IMR-90 (cell line): ENCODE data around the gene OTOGL. TPM values are rescaled to one million over a fixed set of nuclear protein-coding genes. Genes with fewer than 3 reads are reported as not detected.

Source experiments
- ATAC-seq: fragments of 200-7000 bp; cut with Tn5 transposase; 2 replicates; pipeline ENCODE4 v1.9.1; 2020; ENCODE audit warnings: low read depth, mild to moderate bottlenecking, moderate library complexity
- BruUV-seq: library from RNA; stranded (reverse); fragments of 400-500 nt; replicated peaks from 2 replicates; lab custom pipeline; 2021; lab: Mats Ljungman, UMichigan
- CTCF ChIA-PET: fragments of 300-600 bp; formaldehyde crosslinking; extraction: SDS; loops from one replicate; lab custom pipeline; 2021; ENCODE audit warnings: antibody characterized with exemption; lab: Yijun Ruan, JAX
- POLR2A ChIA-PET: fragments of 300-600 bp; sonication (Branson Sonifier 250); formaldehyde crosslinking; loops from one replicate; lab custom pipeline; 2022; ENCODE audit warnings: antibody characterized with exemption; ENCODE audit not compliant: unreplicated experiment; lab: Charles Lee
- DNase-seq: peaks from one replicate; pipeline ENCODE4 v3.0.0; 2013
- H2AFZ ChIP-seq: replicated peaks from 2 replicates; pipeline ENCODE3; 2013; ENCODE audit warnings: low read length, mild to moderate bottlenecking; ENCODE audit not compliant: poor library complexity
- H2AK5ac ChIP-seq: 2 replicates; pipeline ENCODE4 v1.6.1; 2013; ENCODE audit warnings: low read depth, low read length, inconsistent platforms
- H2AK9ac ChIP-seq: replicated peaks from 2 replicates; pipeline ENCODE3; 2013; ENCODE audit warnings: mild to moderate bottlenecking, low read depth, low read length, moderate library complexity; ENCODE audit not compliant: poor library complexity
- H2BK120ac ChIP-seq: 2 replicates; pipeline ENCODE4 v1.6.1; 2013; ENCODE audit warnings: low read depth, low read length, inconsistent platforms
- H2BK15ac ChIP-seq: 3 replicates; pipeline ENCODE4 v1.6.1; 2013; ENCODE audit warnings: low read depth, low read length, inconsistent platforms
- H2BK20ac ChIP-seq: 2 replicates; pipeline ENCODE4 v1.6.1; 2013; ENCODE audit warnings: low read depth, mild to moderate bottlenecking, inconsistent platforms, low read length, moderate library complexity
- H2BK5ac ChIP-seq: 2 replicates; pipeline ENCODE4 v1.6.1; 2013; ENCODE audit warnings: mild to moderate bottlenecking, low read depth, low read length, inconsistent platforms; ENCODE audit not compliant: poor library complexity, severe bottlenecking
- H3K14ac ChIP-seq: replicated peaks from 2 replicates; pipeline ENCODE4 v1.6.1; 2013; ENCODE audit warnings: low read depth, low read length, inconsistent platforms
- H3K18ac ChIP-seq: 2 replicates; pipeline ENCODE4 v1.6.1; 2013; ENCODE audit warnings: low read depth, low read length, control low read depth
- H3K23ac ChIP-seq: 2 replicates; pipeline ENCODE4 v1.6.1; 2013; ENCODE audit warnings: low read depth, low read length, inconsistent platforms
- H3K27ac ChIP-seq: 2 replicates; pipeline ENCODE4 v1.5.1; 2013; ENCODE audit warnings: mild to moderate bottlenecking, control low read depth, low read length; ENCODE audit not compliant: insufficient read depth
- H3K27me3 ChIP-seq: 2 replicates; pipeline ENCODE4 v1.6.1; 2013; ENCODE audit warnings: low read length; ENCODE audit not compliant: control insufficient read depth, insufficient read depth
- H3K36me3 ChIP-seq: 2 replicates; pipeline ENCODE4 v1.6.1; 2013; ENCODE audit warnings: low read length, mixed read lengths; ENCODE audit not compliant: control insufficient read depth, insufficient read depth
- H3K4ac ChIP-seq: 2 replicates; pipeline ENCODE4 v1.6.1; 2013; ENCODE audit warnings: low read depth, low read length, inconsistent platforms
- H3K4me1 ChIP-seq: 2 replicates; pipeline ENCODE4 v1.6.1; 2013; ENCODE audit warnings: low read length, mixed read lengths; ENCODE audit not compliant: control insufficient read depth, insufficient read depth
- H3K4me2 ChIP-seq: 2 replicates; pipeline ENCODE4 v1.6.1; 2013; ENCODE audit warnings: low read depth, mild to moderate bottlenecking, control low read depth, low read length, moderate library complexity
- H3K4me3 ChIP-seq: 2 replicates; pipeline ENCODE4 v1.5.1; 2013; ENCODE audit warnings: low read depth, mild to moderate bottlenecking, control low read depth, low read length, moderate library complexity; ENCODE audit not compliant: insufficient read depth
- H3K56ac ChIP-seq: 2 replicates; pipeline ENCODE4 v1.6.1; 2013; ENCODE audit warnings: low read length, inconsistent platforms; ENCODE audit not compliant: insufficient read depth; ENCODE audit errors: extremely low read depth
- H3K79me1 ChIP-seq, 2 experiments: 2 replicates each; pipeline ENCODE4 v1.6.1; 2013; ENCODE audit warnings: low read length in 2 of 2, inconsistent platforms in 1 of 2, low read depth in 1 of 2
- H3K9ac ChIP-seq: 2 replicates; pipeline ENCODE4 v1.6.1; 2013; ENCODE audit warnings: low read depth, low read length, control low read depth
- H3K9me1 ChIP-seq: 2 replicates; pipeline ENCODE4 v1.6.1; 2013; ENCODE audit warnings: low read length, inconsistent platforms; ENCODE audit not compliant: insufficient read depth
- H3K9me3 ChIP-seq: 2 replicates; pipeline ENCODE4 v1.6.1; 2013; ENCODE audit warnings: low read length; ENCODE audit not compliant: control insufficient read depth, insufficient read depth
- H4K20me1 ChIP-seq: 2 replicates; pipeline ENCODE4 v1.6.1; 2013; ENCODE audit warnings: low read length, inconsistent platforms; ENCODE audit not compliant: insufficient read depth
- H4K5ac ChIP-seq: 2 replicates; pipeline ENCODE4 v1.6.1; 2013; ENCODE audit warnings: mild to moderate bottlenecking, low read depth, low read length, control low read depth
- H4K8ac ChIP-seq, 2 experiments: 2 replicates each; pipeline ENCODE4 v1.6.1; 2013; ENCODE audit warnings: low read depth in 2 of 2, low read length in 2 of 2, control low read depth in 1 of 2, inconsistent platforms in 1 of 2
- H4K91ac ChIP-seq: 2 replicates; pipeline ENCODE4 v1.6.1; 2013; ENCODE audit warnings: low read depth, low read length, inconsistent platforms; ENCODE audit not compliant: insufficient read depth
- CEBPB ChIP-seq: IDR thresholded peaks from 2 replicates; pipeline ENCODE4 v1.6.1; 2012; ENCODE audit warnings: low read depth, low read length, improper control_type of control experiment
- CHD1 ChIP-seq: IDR thresholded peaks from 2 replicates; pipeline ENCODE4 v1.6.1; 2012; ENCODE audit warnings: low read depth, low read length, improper control_type of control experiment
- FOS ChIP-seq: fragments of 150-350 bp; IDR thresholded peaks from 2 replicates; pipeline ENCODE4 v1.6.1; 2016; ENCODE audit warnings: low read depth, low read length
- MAFK ChIP-seq: IDR thresholded peaks from 2 replicates; pipeline ENCODE4 v1.6.1; 2012; ENCODE audit warnings: low read depth, low read length, improper control_type of control experiment
- MAZ ChIP-seq: IDR thresholded peaks from 2 replicates; pipeline ENCODE4 v1.6.1; 2012; ENCODE audit warnings: low read depth, mild to moderate bottlenecking, low read length, improper control_type of control experiment, moderate library complexity, borderline replicate concordance
- MXI1 ChIP-seq: IDR thresholded peaks from 2 replicates; pipeline ENCODE4 v1.6.1; 2012; ENCODE audit warnings: low read depth, mild to moderate bottlenecking, low read length, moderate library complexity, borderline replicate concordance
- NFE2L2 ChIP-seq: fragments of 150-350 bp; IDR thresholded peaks from 2 replicates; pipeline ENCODE4 v1.6.1; 2016; ENCODE audit warnings: low read depth, mild to moderate bottlenecking, low read length
- RAD21 ChIP-seq: IDR thresholded peaks from 2 replicates; pipeline ENCODE4 v1.6.1; 2012; ENCODE audit warnings: low read length, improper control_type of control experiment
- RFX5 ChIP-seq: IDR thresholded peaks from 2 replicates; pipeline ENCODE4 v1.8.0; 2012; ENCODE audit warnings: low read depth, mild to moderate bottlenecking, low read length, moderate library complexity
- SMC3 ChIP-seq: fragments of 150-350 bp; IDR thresholded peaks from 2 replicates; pipeline ENCODE4 v1.6.1; 2016; ENCODE audit warnings: low read depth, mild to moderate bottlenecking, antibody characterized with exemption, low read length, moderate library complexity
- dilution Hi-C: fragments of 300-500 bp; cut with HindIII; formaldehyde crosslinking; loops from one replicate; pipeline ENCODE4 v1.14.3; 2018; ENCODE audit warnings: low sequenced_read_pairs; ENCODE audit not compliant: unreplicated experiment
- in situ Hi-C: fragments of 300-500 bp; cut with MboI; formaldehyde crosslinking; loops from 3 replicates; pipeline ENCODE4 v1.14.3; 2019; ENCODE audit warnings: low sequenced_read_pairs, inconsistent platforms, mixed read lengths
- intact Hi-C: fragments of 100-400 bp; cut with micrococcal nuclease; formaldehyde crosslinking; loops from 2 replicates; pipeline ENCODE4 v1.10.0; 2022
- polyA plus RNA-seq, 3 experiments: library from polyadenylated mRNA; depleted of rRNA; stranded (reverse); fragments of >200 nt; gene quantifications; 2 replicates each; pipeline ENCODE4 v1.2.3, GENCODE V29; 2012; ENCODE audit warnings: low replicate concordance in 1 of 3
- total RNA-seq: library from RNA; depleted of rRNA; stranded (reverse); fragments of >200 nt; gene quantifications from 2 replicates; pipeline ENCODE4 v1.2.3, GENCODE V29; 2012
- TF ChIP-seq, protein P1 (sequence below): fragments of 150-350 bp; IDR thresholded peaks from 2 replicates; pipeline ENCODE4 v1.6.1; 2016; ENCODE audit warnings: low read depth, mild to moderate bottlenecking, low read length, moderate library complexity, borderline replicate concordance

The OTOGL gene
- total and polyA plus RNA-seq, 2 of the 4 experiments (the other 2 are of a cell fraction): 0.10 to 0.18 TPM

DNA sequence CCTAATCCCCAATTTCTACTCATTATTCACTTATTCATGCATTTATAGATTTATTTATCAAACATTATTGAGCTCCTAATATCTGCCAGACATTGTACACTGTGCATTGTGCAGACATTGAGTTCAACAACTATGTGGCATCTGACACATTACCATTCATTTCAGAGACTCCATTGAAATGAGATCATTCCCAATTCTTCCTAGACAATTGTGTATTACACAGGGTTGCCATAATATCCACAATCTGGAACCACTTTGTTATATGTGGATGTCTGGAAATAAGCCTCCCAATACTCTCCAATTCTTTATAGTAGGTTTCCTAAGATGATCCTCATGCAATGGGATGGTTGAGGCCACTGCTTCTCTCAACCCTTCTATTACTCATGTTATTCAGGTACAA lies 165.0 kb downstream of the OTOGL start:
- no peak overlapping the region for H3K4me3 ChIP-seq
- POLR2A ChIA-PET: no interaction called here

More for the DNA sequence above, 165.0 kb downstream of the OTOGL start:
- Histone ChIP-seq H3K9me1 (no peaks in the 10 kb centered on the region), H3K36me3 (no peaks in the 10 kb centered on the region), H3K9ac (no peak overlapping the region), H2AK9ac (no peak overlapping the region), H3K4me2 (no peak overlapping the region), H3K14ac (no peak overlapping the region), H4K91ac (no peak overlapping the region), H3K56ac (no peak overlapping the region), H4K5ac (no peak overlapping the region), H2AK5ac (no peak overlapping the region), H2AFZ (no peak overlapping the region), H2BK20ac (no peak overlapping the region), H4K8ac (no peak overlapping the region), H3K9me3 (no peaks in the 10 kb centered on the region), H3K27me3 (no peaks in the 10 kb centered on the region), H4K20me1 (no peaks in the 10 kb centered on the region), H2BK120ac (no peak overlapping the region), H2BK5ac (no peak overlapping the region), H3K23ac (no peak overlapping the region), H3K4ac (no peak overlapping the region), H3K79me1 (no peaks in the 10 kb centered on the region), H3K4me1 (peaks cover 5% of the 10 kb centered on the region), H2BK15ac (no peak overlapping the region), H3K18ac (no peak overlapping the region), H3K27ac (no peak overlapping the region)
- TF ChIP-seq CHD1: no peak
- TF ChIP-seq RAD21: no peak
- TF ChIP-seq, protein P1, sequence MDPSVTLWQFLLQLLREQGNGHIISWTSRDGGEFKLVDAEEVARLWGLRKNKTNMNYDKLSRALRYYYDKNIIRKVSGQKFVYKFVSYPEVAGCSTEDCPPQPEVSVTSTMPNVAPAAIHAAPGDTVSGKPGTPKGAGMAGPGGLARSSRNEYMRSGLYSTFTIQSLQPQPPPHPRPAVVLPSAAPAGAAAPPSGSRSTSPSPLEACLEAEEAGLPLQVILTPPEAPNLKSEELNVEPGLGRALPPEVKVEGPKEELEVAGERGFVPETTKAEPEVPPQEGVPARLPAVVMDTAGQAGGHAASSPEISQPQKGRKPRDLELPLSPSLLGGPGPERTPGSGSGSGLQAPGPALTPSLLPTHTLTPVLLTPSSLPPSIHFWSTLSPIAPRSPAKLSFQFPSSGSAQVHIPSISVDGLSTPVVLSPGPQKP: no peak
- no peak for TF ChIP-seq FOS
- TF ChIP-seq MAZ: no peak
- TF ChIP-seq NFE2L2: no peak
- TF ChIP-seq SMC3: no peak
- TF ChIP-seq RFX5: no peak
- no peak for TF ChIP-seq CEBPB
- no peak for TF ChIP-seq MAFK
- TF ChIP-seq MXI1: no peak
- dilution Hi-C loops: no loop called here
- in situ Hi-C loops: loop anchor here (10.0 kb wide), 1 partner anchor 860 kb away; no protein-coding TSS in a partner anchor
- intact Hi-C loops: loop anchor here (2.0 to 5.0 kb wide), 2 partner anchors 37 to 60 kb away; no protein-coding TSS in a partner anchor
- CTCF ChIA-PET: interaction anchor here (0.5 kb wide), 1 partner anchor 180 kb away, joined by 6 read pairs; no protein-coding TSS in a partner anchor
- DNase-seq (no peak), ATAC-seq (no peak)
- BruUV-seq: no TSS peak
